GM19455 (cell line): ENCODE data around the gene PLCL2.

Source experiments
- ATAC-seq: cut with Tn5 transposase; IDR thresholded peaks from one replicate; pipeline ENCODE4 v1.9.1; 2021; ENCODE audit not compliant: unreplicated experiment

PLCL2 gene

GRCh38 chr3:16865335-16865734, 19.4 kb upstream of the PLCL2 start:
- ATAC-seq: no peak

GRCh38 chr3:16866571-16866970, 18.2 kb upstream of the PLCL2 start:
- no peak for ATAC-seq

- ATAC-seq: no peak
Observed at GRCh38 chr3:16868513-16868912, 16.2 kb upstream of the PLCL2 start.

GRCh38 chr3:16869261-16870005, 15.3 kb upstream of the PLCL2 start:
- no peak for ATAC-seq

- no peak for ATAC-seq
Observed at GRCh38 chr3:16871915-16872842, 12.6 kb upstream of the PLCL2 start.

GRCh38 chr3:16873872-16874271, 10.9 kb upstream of the PLCL2 start:
- no peak for ATAC-seq

GRCh38 chr3:16875876-16876550, 8.7 kb upstream of the PLCL2 start:
- ATAC-seq: no peak

- no peak for ATAC-seq
Observed at GRCh38 chr3:16877505-16877904, 7.2 kb upstream of the PLCL2 start.

GRCh38 chr3:16877911-16878310, 6.8 kb upstream of the PLCL2 start:
- no peak for ATAC-seq

- no peak for ATAC-seq
Observed at GRCh38 chr3:16881896-16882630, 2.7 kb upstream of the PLCL2 start.

GRCh38 chr3:16883057-16883722, 1.6 kb upstream of the PLCL2 start:
- ATAC-seq: no peak

- ATAC-seq: no peak
Observed at GRCh38 chr3:16883723-16884083, 1.1 kb upstream of the PLCL2 start.

GRCh38 chr3:16884084-16884747, 539 bp upstream of the PLCL2 start:
- ATAC-seq: peak; percentile 54

GRCh38 chr3:16885593-16886302, 993 bp downstream of the PLCL2 start:
- ATAC-seq: peak; percentile 28

GRCh38 chr3:16886303-16886683, 1.5 kb downstream of the PLCL2 start:
- ATAC-seq: no peak

GRCh38 chr3:16887130-16887529, 2.4 kb downstream of the PLCL2 start:
- no peak for ATAC-seq

GRCh38 chr3:16888356-16888755, 3.6 kb downstream of the PLCL2 start:
- ATAC-seq: no peak

- peak; percentile 38 for ATAC-seq
Observed at GRCh38 chr3:16888785-16889607, 4.2 kb downstream of the PLCL2 start.
